HS-5 (cell line): ENCODE results near the gene ABCB11.
A peak's percentile ranks its signal among the peaks of the same experiment; 100 is the strongest.

Experiments
- DNase-seq: peaks from one replicate; pipeline ENCODE4 v3.0.0-alpha.2; 2012; ENCODE audit warnings: low read depth

ABCB11 gene

GRCh38 chr2:168928113-168928831 lies 102.9 kb downstream of the ABCB11 start:
- DNase-seq: no peak

DNA sequence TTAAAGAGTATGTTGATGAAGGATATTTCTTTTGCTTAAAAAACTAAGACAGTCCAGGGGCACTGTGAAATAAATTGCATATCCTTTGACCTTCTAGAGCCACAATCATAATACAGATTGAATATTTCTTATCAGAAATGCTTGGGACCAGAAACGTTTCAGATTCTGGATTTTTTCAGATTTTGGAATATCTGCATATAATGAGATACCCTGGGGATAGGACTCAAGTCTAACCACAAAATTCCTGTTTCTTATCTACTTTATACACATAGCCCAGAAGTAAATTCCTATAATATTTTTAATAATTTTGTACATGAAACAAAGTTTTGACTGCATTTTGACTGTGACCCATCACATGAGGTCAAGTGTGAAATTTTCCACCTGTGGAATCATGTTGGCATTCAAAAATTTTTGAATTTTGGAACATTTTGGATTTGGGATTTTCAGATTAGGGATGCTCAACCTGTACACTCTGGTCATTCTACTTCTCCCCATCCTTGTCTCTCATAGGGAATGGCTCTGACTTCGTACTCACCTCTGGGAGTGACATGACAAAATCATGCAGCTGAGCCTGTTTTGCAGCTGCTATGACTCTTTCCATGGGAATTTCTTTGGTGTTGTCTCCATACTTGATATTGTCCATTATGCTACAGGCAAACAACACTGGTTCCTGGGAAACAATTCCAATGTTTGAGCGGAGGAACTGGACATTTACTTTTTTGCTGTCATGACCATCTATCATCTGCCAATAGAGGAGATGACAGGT lies 104.3 kb downstream of the ABCB11 start:
- DNase-seq: no peak

DNA sequence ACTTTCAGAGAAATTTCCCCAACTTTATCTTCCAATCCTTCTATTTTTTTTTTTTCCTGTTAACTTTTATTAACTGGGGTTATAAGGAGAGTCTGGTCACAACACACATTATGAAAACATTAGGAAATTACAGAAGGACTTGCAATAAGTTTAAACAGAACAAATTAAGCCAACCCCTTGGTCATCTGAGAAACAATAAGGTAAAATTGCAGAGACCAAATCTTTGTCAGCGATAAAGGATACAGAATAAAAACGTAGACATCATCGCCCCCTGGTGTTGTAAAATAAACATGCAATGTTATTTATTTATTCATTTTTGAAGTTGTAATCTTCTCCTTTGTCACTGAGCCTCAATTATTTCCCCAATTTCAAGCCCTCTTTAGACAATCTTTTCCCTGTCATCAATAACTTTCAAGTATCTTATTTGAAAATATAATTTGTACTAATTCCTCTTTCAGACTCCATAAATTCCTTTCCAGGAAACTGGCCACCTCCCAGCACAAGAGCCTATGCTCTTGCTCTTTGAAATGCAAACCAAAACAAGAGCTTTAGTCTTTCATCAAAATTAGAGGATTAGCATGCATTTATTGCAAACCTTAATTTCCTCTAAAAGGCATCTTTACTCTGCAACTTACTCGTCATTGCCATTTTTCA lies 110.5 kb downstream of the ABCB11 start:
- DNase-seq: no peak

GRCh38 chr2:168916331-168916675 lies 114.8 kb downstream of the ABCB11 start:
- no peak for DNase-seq

DNA sequence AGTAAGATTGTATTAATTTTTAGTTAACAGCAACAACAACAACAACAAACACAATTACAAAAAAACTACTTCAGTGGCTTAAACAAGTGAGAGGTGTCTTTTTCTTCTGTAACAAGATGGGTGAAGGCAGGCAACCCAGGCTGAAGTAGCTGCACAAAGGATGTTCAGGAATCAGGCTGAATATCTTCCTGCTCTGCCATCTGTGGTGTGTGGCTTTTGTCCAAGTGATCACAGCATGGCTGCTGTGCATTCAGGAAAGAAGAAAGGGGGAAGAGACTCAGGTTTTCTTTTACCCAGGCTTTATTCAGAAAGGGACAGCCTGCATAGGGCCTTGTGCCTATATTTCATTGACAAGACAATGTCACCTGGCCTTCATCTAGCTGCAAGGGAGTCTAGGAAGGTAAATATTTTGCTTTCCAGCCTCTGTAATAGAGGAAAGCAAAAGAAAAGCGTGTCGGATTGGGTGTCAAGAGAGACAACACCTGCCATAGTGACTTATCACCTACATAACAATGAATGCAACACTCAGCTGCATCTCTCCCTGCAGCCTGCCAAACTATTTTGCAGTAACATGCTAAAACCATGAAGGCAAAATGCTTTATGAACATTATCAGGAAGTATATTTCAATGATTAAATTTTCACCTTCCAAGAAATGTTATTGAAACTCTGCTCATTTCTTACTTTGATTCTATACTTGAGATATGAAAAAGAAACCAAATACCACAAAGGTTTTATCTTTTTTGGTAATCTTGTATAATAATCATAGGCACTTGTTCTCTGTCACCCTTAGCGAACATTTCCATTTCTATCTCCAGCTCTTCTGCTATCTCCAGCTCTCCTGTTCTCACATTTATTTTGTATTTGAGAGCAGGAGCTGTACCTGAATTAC lies 115.4 kb downstream of the ABCB11 start:
- DNase-seq: no peak

DNA sequence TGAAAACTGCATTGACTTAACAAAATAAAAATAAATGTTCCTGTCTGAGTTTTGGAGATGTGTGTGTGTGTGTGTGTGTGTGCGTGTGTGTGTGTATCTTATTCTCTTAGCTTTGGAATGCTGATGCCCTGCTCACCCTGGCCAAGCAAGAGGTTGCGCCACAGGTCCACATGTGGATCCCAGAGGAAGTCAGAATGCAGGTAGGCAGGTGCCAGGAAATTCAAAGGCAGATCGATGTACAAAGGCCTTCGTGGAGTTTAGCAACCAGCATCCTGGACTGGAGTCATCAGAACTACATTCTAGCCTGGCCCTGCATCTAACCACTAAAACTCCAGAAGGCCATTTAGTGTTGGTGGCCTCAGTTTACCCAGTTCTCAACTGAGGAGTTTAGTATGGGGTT lies 117.6 kb downstream of the ABCB11 start:
- no peak for DNase-seq

DNA sequence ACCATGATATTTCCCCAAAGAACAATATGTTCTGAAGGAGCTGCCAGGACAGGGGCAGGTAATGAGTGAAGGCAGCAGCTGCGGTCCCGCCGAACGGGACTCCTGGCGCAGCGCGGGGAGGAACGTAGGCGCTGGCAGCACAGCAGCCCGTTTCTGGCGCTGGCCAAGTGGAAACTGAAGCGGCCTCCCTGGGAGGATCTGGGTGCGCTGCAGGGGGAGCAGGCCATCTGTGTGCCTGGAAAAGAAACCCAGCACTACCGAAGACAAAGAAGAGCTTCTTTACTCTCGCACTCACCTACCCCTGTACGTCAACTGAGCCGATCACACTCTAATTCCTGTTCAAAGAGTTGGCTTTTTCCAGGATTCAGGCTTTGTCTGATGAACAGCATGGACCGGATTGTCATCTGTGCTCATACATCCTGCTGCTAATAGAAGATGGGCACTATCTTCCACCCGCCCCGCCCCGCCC lies 118.2 kb downstream of the ABCB11 start:
- DNase-seq: no peak

- DNase-seq: no peak
Observed at GRCh38 chr2:168912466-168912865, 118.7 kb downstream of the ABCB11 start.

GRCh38 chr2:168910330-168910729 lies 120.8 kb downstream of the ABCB11 start:
- DNase-seq: no peak

DNA sequence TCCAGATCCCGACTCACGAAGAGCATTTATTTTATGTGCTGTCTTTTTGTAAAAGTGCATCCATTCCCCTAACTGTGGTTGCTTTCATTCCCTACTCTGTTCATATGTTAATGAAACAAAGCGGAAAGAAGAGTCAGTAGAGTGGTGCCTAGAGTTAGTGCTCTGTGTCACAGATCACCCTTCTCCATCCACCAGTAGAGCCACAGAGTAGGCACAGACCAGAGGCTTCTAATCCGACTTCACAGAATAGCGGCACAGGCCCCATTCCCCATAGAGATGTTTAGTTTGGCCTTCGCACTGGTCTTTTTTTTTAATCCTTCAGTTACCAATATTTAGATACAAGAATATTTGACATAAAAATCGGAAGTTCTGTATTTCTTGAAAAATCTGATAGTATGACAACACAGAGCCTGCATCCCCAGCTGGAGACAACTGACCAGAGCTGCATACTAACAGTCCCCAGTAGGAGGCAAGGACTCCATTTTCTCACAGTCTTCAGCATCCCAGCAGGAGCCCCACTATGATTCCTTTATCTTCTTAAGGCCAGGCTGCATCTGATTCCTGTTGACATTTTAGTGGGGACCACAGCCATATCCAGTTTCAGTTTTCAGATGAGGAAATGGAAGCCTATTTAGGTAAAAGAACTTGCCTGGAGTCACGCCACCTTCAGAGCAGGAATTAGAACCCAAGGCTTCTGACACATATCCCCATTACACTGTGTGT lies 123.0 kb downstream of the ABCB11 start:
- no peak for DNase-seq

DNA sequence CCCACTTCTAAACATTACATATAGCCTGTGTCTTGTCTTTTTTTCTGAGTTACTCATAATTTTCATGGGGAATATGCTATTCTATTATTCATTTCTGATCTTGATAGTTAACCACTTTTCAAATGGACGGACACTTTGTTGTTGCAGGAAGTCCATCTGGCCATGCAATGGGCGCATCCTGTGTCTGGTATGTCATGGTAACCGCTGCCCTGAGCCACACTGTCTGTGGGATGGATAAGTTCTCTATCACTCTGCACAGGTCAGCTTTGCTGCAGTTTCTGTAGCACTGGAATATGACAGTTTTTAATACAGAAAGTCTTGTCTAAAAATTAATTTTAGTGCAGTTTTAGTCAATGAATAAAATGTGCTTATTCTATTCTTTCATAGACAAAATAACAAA lies 126.8 kb downstream of the ABCB11 start:
- DNase-seq: no peak

DNA sequence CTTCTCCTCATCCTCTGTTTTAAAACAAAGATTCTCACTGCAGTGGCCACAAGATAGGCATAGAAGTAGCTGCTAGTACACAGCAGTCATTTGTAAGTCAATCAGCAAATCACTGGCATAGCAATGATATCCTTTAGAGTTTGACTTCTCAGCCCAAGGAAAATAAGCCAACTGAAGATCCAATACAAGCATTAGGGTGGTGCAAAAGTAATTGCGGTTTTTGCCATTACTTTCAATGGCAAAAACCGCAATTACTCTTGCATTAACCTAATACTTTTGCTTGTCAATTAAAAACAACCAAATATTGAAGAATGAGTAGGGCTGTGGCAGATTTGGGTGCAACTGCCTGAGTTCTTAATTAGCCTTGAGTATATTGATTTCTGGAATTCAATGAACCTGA lies 127.2 kb downstream of the ABCB11 start:
- DNase-seq: no peak

GRCh38 chr2:168901003-168901402 lies 130.1 kb downstream of the ABCB11 start, which contains the start of gene G6PC2:
Gene G6PC2 (plus strand): TSS chr2:168901291. CDS start chr2:168901332, 41 bp downstream.
- DNase-seq: no peak

GRCh38 chr2:168897449-168897848 lies 133.7 kb downstream of the ABCB11 start:
- DNase-seq: no peak

DNA sequence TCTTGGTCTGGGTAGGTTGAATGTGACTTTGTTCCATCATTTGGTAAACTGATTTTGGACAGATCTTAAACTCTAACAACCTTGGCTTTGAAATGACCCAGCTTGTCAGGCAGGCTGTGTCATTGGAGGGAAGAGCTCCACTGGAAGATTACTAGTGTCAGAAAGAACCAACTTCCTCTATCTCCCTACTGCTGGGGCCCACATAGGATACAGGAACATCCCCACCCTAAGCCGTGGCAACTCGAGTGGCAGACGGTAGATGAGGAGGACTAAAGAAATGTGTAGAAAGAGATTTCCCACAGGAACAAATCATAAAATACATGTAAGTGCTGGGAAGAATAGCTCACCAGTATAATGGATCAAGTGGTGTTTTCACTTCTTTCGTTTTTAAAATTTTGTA lies 134.3 kb downstream of the ABCB11 start:
- no peak for DNase-seq

DNA sequence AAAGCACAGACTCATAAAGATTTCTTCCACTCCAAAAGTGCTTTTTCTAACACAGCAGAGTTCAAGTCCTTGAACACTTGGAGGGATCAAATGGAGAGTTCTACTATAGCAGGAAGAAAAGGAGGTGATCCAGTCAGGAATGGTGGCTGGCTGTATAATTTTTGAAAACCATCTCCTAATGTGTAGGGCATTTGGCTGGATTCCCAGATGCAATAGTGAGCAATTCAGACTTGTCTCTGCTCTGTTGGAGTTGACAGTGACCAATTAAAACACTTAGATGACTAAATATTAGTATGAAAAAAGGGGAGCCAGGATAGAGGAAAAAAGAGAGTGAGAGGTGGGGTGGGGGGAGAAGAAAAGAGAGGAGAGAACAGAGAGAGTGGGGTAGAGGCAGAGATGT lies 135.4 kb downstream of the ABCB11 start:
- no peak for DNase-seq

DNA sequence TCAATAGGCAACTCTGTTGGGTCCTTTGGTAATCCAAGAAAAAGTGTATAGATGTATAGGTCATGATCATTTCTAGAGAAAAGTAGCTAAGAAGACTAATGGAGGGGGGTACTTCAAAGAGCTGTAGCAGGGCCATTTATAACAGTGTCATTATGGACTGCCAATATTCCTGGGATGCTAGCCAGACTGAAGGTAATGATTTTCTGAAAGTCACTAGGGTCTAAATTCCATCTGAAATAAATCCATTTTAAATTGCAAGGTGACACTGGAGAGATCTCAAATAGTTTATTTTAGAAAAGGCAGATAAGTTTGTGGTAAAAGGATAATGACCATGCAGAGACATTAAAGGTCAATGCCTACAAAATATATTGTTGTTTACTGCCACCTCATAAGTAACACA lies 136.4 kb downstream of the ABCB11 start:
- no peak for DNase-seq

DNA sequence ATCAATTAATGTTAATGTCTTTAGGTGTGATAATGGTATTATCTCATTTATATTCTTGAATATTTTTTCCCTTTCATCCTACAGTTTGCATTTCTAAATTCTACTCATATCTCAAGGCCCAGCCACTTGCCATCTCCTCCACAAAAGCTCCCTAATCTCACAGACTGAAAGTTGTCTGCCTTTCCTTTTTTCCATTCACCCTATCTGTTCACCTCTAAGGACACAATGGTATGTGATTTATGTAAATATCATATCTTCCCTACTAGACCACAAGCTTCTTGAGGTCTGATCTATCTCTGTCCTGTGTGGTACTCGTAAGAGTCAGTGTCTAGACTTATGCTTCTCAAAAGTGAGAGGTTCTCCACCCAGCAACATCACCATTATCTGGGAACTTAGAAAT lies 137.0 kb downstream of the ABCB11 start:
- no peak for DNase-seq

DNA sequence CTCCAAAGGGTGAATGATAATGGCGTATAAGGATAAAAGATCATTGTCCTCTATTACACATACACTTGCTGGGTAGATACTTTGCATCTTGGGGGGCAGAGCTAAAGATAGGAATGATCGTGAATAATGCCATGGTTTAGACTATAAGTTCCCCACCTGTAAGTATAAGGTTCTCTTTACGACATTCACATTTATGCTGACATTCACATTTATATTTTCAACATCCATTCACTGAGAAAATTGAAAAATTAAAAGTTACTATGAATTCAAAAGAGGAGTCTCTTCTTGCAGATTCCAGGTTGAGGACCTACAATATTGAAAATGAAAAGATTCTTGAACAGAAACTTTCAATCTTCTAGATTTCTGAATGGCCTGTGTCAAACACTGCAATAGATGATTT lies 138.8 kb downstream of the ABCB11 start:
- no peak for DNase-seq

DNA sequence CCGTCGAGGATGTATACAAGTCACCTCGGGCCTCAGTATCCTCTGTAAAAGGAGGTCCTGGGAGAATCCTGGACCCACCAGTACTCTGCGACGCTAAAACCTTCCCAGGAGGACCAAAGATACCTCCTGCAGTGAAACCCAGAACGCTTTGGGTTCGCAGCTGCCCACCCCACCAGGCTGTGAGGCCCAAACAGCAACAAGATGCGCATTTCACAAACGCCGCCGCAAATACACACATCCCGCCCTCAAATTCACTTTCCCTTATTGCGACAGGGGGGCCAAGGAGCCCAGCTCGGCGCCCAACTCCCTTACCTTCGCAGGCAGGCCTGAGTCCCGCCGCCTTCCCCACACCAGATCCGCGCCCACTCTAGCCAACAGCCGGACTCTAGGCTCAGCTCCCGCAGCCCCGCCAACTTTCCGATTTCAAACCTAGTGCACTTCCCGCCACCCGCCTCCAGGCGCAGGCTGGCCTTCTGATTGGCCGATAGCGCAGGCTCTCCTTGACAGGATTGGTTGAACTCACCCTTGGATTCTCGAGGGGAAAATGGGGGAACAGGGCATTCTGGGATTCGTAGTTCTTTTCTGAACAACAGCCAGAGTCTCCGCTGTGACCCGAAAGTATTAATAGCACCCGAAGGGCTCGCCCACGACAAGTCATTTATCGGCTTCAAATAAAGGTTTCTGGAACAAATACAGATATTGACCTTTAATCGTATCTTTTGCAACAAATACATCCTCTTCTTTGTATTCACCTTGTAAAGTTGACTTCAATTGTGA lies 140.9 kb downstream of the ABCB11 start, which contains the start of gene SPC25:
Gene SPC25, minus strand, starts transcription at position 425 of the 777 bp plus-strand sequence. CDS start 911 bp downstream, outside the sequence.
- peak; percentile 77 for DNase-seq
